Esophagus squamous epithelium (tissue), 5 donors: Measurements from ENCODE around the gene MCM3AP. TPM values are rescaled to one million over a fixed set of nuclear protein-coding genes. Genes with fewer than 3 reads are reported as not detected.
"Not testable (repeated sequence)": the region's sequence is repeated elsewhere in the genome, so short reads cannot be mapped to it uniquely, and the experiment has no call there.

Experiments
- DNase-seq: peaks from one replicate; lab custom pipeline; 2025; lab: John Stamatoyannopoulos, UW
- H3K27ac ChIP-seq, 4 donors: fragments of 200-600 bp; sonication (generic); one replicate each; pipeline ENCODE4 v1.5.1; 2016 to 2019; ENCODE audit warnings: mild to moderate bottlenecking in 1 of 4
- H3K27me3 ChIP-seq, 4 donors: fragments of 200-600 bp; sonication (generic); 1 replicate in 3 of 4; 2 replicates in 1 of 4; pipeline versions ENCODE4 v1.5.1 to v1.6.0; 2017 to 2021; ENCODE audit warnings: antibody characterized with exemption in 1 of 4
- H3K36me3 ChIP-seq, 3 donors: fragments of 200-600 bp; sonication (generic); one replicate each; pipeline ENCODE4 v1.5.1; 2016 to 2019
- H3K4me1 ChIP-seq, 3 donors: fragments of 200-600 bp; sonication (generic); one replicate each; pipeline ENCODE4 v1.5.1; 2017 to 2019
- H3K4me3 ChIP-seq, 4 donors: fragments of 200-600 bp; sonication (generic); 1 replicate in 3 of 4; 2 replicates in 1 of 4; pipeline ENCODE4 v1.5.1; 2016 to 2019; ENCODE audit warnings: mild to moderate bottlenecking in 2 of 4, moderate library complexity in 1 of 4
- H3K9me3 ChIP-seq, 3 donors: fragments of 200-600 bp; sonication (generic); one replicate each; pipeline ENCODE4 v1.5.1; 2016 to 2019
- POLR2A ChIP-seq, 4 donors: fragments of 450-650 bp; IDR thresholded peaks; one replicate each; pipeline ENCODE4 v1.6.1; 2017; ENCODE audit warnings: antibody characterized with exemption in 4 of 4, mild to moderate bottlenecking in 4 of 4, moderate library complexity in 3 of 4
- WGBS, 2 donors: methylation state at CpG; one replicate each; pipeline ENCODE4 v1.1.5; 2018; 5-methylcytosine and 5-hydroxymethylcytosine counted together
- intact Hi-C: fragments of 100-400 bp; cut with DNase I; formaldehyde crosslinking; loops from one replicate; pipeline ENCODE4 v1.15.0; 2022
- total RNA-seq, 4 donors: library from RNA; depleted of rRNA; stranded (reverse); fragments of >200 nt; gene quantifications; one replicate each; pipeline ENCODE4 v1.1.0, GENCODE V29; 2016
- TF ChIP-seq, protein P1 (sequence below), 6 experiments: fragments of 450-650 bp in 4 of 6; fragments of 200-600 bp in 2 of 6; sonication (generic) in 2 of 6; IDR thresholded peaks; one replicate each; pipeline ENCODE4 v1.5.1; 2016 to 2019; ENCODE audit warnings: antibody characterized with exemption in 6 of 6, mild to moderate bottlenecking in 4 of 6, moderate library complexity in 4 of 6
- donor health status: DM: yes; HTN: yes; CAD: no.

Gene MCM3AP
- total RNA-seq, 4 donors from 2014 or later, result 31.3 to 72.7 (median 63.2) TPM

DNA sequence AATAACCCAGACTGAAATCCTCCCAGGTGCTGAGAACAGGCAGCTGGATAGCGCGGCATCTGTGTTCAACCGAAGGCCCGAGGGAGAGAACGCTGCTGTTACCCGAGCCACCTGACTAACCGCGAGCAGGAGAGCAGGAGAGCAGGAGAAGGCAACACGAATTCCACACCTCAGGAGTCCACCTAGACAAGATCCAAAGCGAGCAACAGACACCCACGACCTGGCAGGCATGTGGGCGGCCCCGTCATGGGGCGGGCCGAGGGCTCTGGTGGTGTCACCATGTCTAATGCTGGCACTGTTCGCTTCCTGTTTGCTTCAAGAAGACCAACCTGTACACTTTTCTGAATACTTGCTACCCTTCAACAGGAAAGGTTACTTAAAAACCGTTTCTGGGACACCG, 80.2 kb downstream of the MCM3AP start:
- 85 to 89% methylated on average over 16 to 18 of the region's 18 CpGs for WGBS, 2 donors
- no peak for DNase-seq
- no peaks in the 10 kb centered on the region for H3K4me1 ChIP-seq
- peaks cover 27 to 88% (median 45%) of the 10 kb centered on the region in 3 donors for H3K36me3 ChIP-seq
- TF ChIP-seq POLR2A (IDR thresholded peaks at IDR 0.05), result no peak
- TF ChIP-seq, protein P1, sequence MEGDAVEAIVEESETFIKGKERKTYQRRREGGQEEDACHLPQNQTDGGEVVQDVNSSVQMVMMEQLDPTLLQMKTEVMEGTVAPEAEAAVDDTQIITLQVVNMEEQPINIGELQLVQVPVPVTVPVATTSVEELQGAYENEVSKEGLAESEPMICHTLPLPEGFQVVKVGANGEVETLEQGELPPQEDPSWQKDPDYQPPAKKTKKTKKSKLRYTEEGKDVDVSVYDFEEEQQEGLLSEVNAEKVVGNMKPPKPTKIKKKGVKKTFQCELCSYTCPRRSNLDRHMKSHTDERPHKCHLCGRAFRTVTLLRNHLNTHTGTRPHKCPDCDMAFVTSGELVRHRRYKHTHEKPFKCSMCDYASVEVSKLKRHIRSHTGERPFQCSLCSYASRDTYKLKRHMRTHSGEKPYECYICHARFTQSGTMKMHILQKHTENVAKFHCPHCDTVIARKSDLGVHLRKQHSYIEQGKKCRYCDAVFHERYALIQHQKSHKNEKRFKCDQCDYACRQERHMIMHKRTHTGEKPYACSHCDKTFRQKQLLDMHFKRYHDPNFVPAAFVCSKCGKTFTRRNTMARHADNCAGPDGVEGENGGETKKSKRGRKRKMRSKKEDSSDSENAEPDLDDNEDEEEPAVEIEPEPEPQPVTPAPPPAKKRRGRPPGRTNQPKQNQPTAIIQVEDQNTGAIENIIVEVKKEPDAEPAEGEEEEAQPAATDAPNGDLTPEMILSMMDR (IDR thresholded peaks at IDR 0.05), result no peak
- H3K4me3 ChIP-seq, result no peak overlapping the region
- intact Hi-C loops, result no loop called here
- H3K9me3 ChIP-seq, result no peaks in the 10 kb centered on the region
- H3K27me3 ChIP-seq, result no peaks in the 10 kb centered on the region
- no peak overlapping the region for H3K27ac ChIP-seq

DNA sequence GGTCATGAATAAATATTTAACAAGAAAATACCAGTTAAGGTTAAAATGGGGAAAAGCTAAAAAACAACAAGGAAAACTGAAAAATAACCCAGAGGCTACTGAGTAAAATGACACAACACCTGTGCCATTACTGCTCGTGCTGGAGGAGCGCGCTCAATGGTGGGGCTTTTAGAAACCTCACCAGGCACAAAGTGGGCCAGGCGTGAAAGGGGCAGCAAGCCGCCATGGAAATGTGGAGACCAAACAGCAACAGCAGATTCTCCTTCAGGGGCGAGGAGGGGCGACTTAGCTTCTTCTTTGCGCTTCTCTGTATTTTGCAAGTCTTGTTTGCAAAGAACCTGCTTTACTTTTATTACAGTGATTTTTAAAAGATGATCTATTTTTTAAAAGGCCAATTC, 82.2 kb downstream of the MCM3AP start:
- no peaks in the 10 kb centered on the region for H3K9me3 ChIP-seq
- intact Hi-C loops, result no loop called here
- peaks cover 15 to 88% (median 31%) of the 10 kb centered on the region in 3 donors for H3K36me3 ChIP-seq
- no peaks in the 10 kb centered on the region for H3K27me3 ChIP-seq
- no peaks in the 10 kb centered on the region for H3K4me1 ChIP-seq
- no peak for TF ChIP-seq POLR2A (IDR thresholded peaks at IDR 0.05)
- TF ChIP-seq, protein P1 (IDR thresholded peaks at IDR 0.05), result no peak
- no peak for DNase-seq
- no peak overlapping the region for H3K4me3 ChIP-seq
- H3K27ac ChIP-seq, result no peak overlapping the region
- 94 to 96% methylated on average over 8 of the region's 8 CpGs for WGBS, 2 donors

DNA sequence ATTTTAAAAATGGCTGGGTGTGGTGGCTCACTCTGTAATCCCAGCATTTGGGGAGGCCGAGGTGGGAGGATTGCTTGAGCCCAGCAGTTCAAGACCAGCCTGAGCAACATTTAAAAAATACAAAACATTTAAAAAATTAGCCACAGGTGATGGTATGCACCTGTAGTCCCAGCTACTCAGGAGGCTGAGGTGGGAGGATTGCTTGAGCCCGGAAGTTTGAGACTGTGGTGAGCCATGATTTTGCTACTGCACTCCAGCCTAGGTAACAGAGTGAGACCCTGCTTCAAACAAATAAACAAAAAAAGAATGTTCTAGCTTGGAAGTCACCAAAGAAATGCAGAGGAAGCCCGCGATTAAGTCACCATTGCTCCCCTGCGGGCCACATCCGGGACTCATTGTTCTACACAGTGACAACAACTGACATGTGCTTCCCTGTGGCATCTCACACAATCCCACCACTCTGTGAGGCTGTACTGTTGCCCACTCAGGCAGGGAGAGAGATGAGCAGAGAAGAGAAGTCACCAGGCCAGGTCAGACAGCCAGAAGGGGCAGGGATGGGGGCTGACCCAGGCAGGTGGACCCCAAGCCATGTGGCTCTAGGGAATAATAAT, 82.7 kb downstream of the MCM3AP start:
- no peak for TF ChIP-seq POLR2A (IDR thresholded peaks at IDR 0.05)
- TF ChIP-seq, protein P1 (IDR thresholded peaks at IDR 0.05), result no peak
- no peaks in the 10 kb centered on the region for H3K27me3 ChIP-seq
- H3K4me3 ChIP-seq, result no peak overlapping the region
- intact Hi-C loops, result no loop called here
- H3K27ac ChIP-seq, result no peak overlapping the region
- WGBS, 2 donors, result 81 to 84% methylated on average over 6 of the region's 6 CpGs
- H3K36me3 ChIP-seq, result peaks cover 14 to 88% (median 26%) of the 10 kb centered on the region in 3 donors
- no peaks in the 10 kb centered on the region for H3K4me1 ChIP-seq
- DNase-seq, result no peak
- no peaks in the 10 kb centered on the region for H3K9me3 ChIP-seq

DNA sequence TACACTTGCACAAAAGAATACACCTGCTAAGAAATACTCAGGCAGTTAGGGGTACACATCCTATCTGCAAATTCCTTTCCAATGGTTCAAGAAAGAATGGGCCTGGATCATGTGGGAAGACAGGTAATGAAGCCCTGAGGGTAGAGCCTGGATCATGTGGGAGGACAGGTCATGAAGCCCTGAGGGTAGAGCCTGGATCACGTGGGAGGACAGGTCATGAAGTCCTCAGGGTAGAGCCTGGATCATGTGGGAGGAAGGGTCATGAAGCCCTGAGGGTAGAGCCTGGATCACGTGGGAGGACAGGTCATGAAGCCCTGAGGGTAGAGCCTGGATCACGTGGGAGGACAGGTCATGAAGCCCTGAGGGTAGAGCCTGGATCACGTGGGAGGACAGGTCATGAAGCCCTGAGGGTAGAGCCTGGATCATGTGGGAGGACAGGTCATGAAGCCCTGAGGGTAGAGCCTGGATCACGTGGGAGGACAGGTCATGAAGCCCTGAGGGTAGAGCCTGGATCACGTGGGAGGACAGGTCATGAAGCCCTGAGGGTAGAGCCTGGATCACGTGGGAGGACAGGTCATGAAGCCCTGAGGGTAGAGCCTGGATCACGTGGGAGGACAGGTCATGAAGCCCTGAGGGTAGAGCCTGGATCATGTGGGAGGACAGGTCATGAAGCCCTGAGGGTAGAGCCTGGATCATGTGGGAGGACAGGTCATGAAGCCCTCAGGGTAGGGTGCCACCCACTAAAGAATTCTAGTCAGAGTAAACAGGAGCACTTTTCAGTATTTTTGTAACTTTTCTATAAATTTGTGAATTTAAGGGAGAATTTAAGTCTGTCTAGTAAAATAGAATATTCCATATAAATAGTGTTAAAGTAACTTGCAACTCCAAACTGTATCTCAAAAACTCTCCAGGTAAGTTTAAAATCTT, 84.3 kb downstream of the MCM3AP start:
- H3K27me3 ChIP-seq, intact Hi-C loops, H3K9me3 ChIP-seq, H3K4me3 ChIP-seq, DNase-seq, H3K27ac ChIP-seq, H3K4me1 ChIP-seq: not testable (repeated sequence)
- WGBS, 2 donors, result 29 to 46% methylated on average over 1 to 2 of the region's 8 CpGs
- peaks cover 13 to 88% (median 24%) of the 10 kb centered on the region in 3 donors for H3K36me3 ChIP-seq

DNA sequence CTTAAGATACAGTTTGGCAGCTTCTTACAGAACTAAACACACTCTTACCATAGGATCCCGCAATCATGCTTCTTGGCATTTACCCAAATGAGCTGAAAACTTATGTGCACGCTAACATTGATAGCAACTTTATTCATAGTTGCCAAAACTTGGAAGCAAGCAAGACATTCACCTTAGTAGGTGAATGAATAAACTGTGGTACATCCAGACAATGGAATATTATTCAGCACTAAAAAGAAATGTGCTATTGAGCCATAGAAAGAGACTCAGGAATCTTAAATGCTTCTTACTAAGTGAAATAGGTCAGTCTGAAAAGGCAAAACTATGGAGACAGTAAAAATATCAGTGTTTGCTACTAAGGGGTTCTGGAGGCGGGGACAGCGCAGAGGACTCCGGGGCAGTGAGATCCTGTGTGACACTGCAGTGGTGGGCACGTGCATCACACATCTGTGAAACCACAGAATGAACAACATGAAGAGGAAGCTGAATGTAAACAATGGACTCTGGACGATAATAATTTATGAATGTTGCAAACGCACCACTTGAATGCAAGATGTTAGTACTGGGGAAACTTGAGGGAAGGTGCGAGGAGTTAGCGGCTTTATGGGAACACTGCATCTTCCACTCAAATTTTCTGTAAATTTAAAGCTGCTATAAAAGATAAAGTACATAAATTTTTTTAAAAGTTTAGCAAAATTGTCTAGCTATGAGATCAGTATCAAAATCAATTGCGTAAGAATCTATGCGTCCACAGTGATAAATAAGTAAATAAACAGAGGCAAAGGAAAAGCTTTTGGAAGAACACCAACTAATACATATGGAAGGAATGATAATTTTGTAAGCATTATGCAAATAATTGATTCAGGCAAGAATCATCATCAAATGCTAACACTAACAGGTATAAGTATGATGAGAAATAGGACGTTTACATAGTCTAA, 85.7 kb downstream of the MCM3AP start:
- Histone ChIP-seq H3K9me3 (no peaks in the 10 kb centered on the region), H3K4me3 (no peak overlapping the region), H3K4me1 (no peaks in the 10 kb centered on the region), H3K27me3 (no peaks in the 10 kb centered on the region), H3K27ac (no peak overlapping the region), H3K36me3 (peaks cover 22 to 88% (median 28%) of the 10 kb centered on the region in 3 donors)
- no peak for TF ChIP-seq POLR2A (IDR thresholded peaks at IDR 0.05)
- TF ChIP-seq, protein P1 (IDR thresholded peaks at IDR 0.05), result no peak
- 76 to 84% methylated on average over 13 of the region's 13 CpGs for WGBS, 2 donors
- no peak for DNase-seq
- intact Hi-C loops, result no loop called here
